Neuronal stem cell (in vitro differentiated cells): Measurements from ENCODE around the gene ZNF292. TPM values are rescaled to one million over a fixed set of nuclear protein-coding genes. Genes with fewer than 3 reads are reported as not detected.

ENCODE experiments used
- DNase-seq: peaks from one replicate; pipeline ENCODE4 v3.0.0-alpha.2; 2013; ENCODE audit warnings: low spot score
- H2AFZ ChIP-seq: one replicate; pipeline ENCODE4 v1.6.1; 2013; ENCODE audit warnings: mild to moderate bottlenecking, low read length, inconsistent platforms
- H2AK5ac ChIP-seq: 2 replicates; pipeline ENCODE4 v1.6.1; 2013; ENCODE audit warnings: low read depth, mild to moderate bottlenecking, inconsistent platforms, low read length, moderate library complexity, mixed read lengths
- H2BK120ac ChIP-seq: 2 replicates; pipeline ENCODE4 v1.6.1; 2013; ENCODE audit warnings: low read depth, mild to moderate bottlenecking, inconsistent platforms, low read length, moderate library complexity, mixed read lengths
- H2BK12ac ChIP-seq: one replicate; pipeline ENCODE4 v1.6.1; 2013; ENCODE audit warnings: low read length, inconsistent platforms
- H2BK15ac ChIP-seq: 2 replicates; pipeline ENCODE4 v1.6.1; 2013; ENCODE audit warnings: mild to moderate bottlenecking, low read length, inconsistent platforms, mixed read lengths
- H2BK5ac ChIP-seq: one replicate; pipeline ENCODE4 v1.6.1; 2013; ENCODE audit warnings: inconsistent platforms, mild to moderate bottlenecking, low read length, moderate library complexity
- H3K14ac ChIP-seq: one replicate; pipeline ENCODE4 v1.6.1; 2013; ENCODE audit warnings: low read length, inconsistent platforms
- H3K18ac ChIP-seq: 2 replicates; pipeline ENCODE4 v1.6.1; 2013; ENCODE audit warnings: low read length, inconsistent platforms
- H3K23ac ChIP-seq: 2 replicates; pipeline ENCODE4 v1.6.1; 2013; ENCODE audit warnings: low read depth, mild to moderate bottlenecking, mixed read lengths, low read length, inconsistent platforms; ENCODE audit not compliant: poor library complexity
- H3K27ac ChIP-seq: replicated peaks from 3 replicates; pipeline ENCODE4 v1.5.1; 2013; ENCODE audit warnings: low read length, inconsistent platforms
- H3K27me3 ChIP-seq, 3 experiments: 2 replicates each; pipeline ENCODE4 v1.6.1; 2013; ENCODE audit warnings: low read length in 3 of 3, mild to moderate bottlenecking in 2 of 3, inconsistent platforms in 1 of 3, low read depth in 1 of 3, mixed read lengths in 1 of 3, moderate library complexity in 1 of 3; ENCODE audit not compliant: control insufficient read depth in 3 of 3, insufficient read depth in 3 of 3
- H3K36me3 ChIP-seq, 2 donors: replicated peaks in 1 of 2; 2 replicates each; pipeline ENCODE4 v1.6.1; 2013; ENCODE audit warnings: low read length in 2 of 2; ENCODE audit not compliant: control insufficient read depth in 2 of 2, insufficient read depth in 2 of 2
- H3K4ac ChIP-seq: 2 replicates; pipeline ENCODE4 v1.6.1; 2013; ENCODE audit warnings: inconsistent platforms, mild to moderate bottlenecking, low read length, moderate library complexity
- H3K4me1 ChIP-seq, 2 donors: 1 replicate in 1 of 2; 2 replicates in 1 of 2; pipeline ENCODE4 v1.6.1; 2013; ENCODE audit warnings: low read length in 2 of 2, low read depth in 1 of 2; ENCODE audit not compliant: control insufficient read depth in 2 of 2, insufficient read depth in 1 of 2
- H3K4me2 ChIP-seq: one replicate; pipeline ENCODE4 v1.6.1; 2013; ENCODE audit warnings: mild to moderate bottlenecking, low read length, inconsistent platforms; ENCODE audit not compliant: insufficient read depth, poor library complexity, severe bottlenecking
- H3K4me3 ChIP-seq, 2 donors: 2 replicates each; pipeline ENCODE4 v1.5.1; 2013; ENCODE audit warnings: low read length in 2 of 2, mild to moderate bottlenecking in 2 of 2, inconsistent platforms in 1 of 2, moderate library complexity in 1 of 2
- H3K79me1 ChIP-seq: one replicate; pipeline ENCODE4 v1.6.1; 2013; ENCODE audit warnings: low read depth, mild to moderate bottlenecking, inconsistent platforms, low read length, moderate library complexity
- H3K9ac ChIP-seq: one replicate; pipeline ENCODE4 v1.6.1; 2013; ENCODE audit warnings: mild to moderate bottlenecking, low read depth, low read length, inconsistent platforms; ENCODE audit not compliant: poor library complexity
- H3K9me3 ChIP-seq, 2 donors: replicated peaks in 1 of 2; 2 replicates each; pipeline versions ENCODE3 to v1.6.1; 2013; ENCODE audit warnings: low read length in 2 of 2, mild to moderate bottlenecking in 2 of 2, inconsistent platforms in 1 of 2, low read depth in 1 of 2, mixed read lengths in 1 of 2, moderate library complexity in 1 of 2; ENCODE audit not compliant: control insufficient read depth in 2 of 2, insufficient read depth in 1 of 2
- H4K8ac ChIP-seq: one replicate; pipeline ENCODE4 v1.6.1; 2013; ENCODE audit warnings: low read depth, mild to moderate bottlenecking, inconsistent platforms, low read length, moderate library complexity
- H4K91ac ChIP-seq: one replicate; pipeline ENCODE4 v1.6.1; 2013; ENCODE audit warnings: low read length, low read depth, mild to moderate bottlenecking, inconsistent platforms; ENCODE audit not compliant: poor library complexity
- WGBS, 2 donors: extraction: QIAGEN DNeasy Blood & Tissue Kit; methylation state at CpG; one replicate each; pipeline ENCODE4 v1.1.7; 2013; ENCODE audit warnings: missing lambda C conversion rate in 2 of 2, mixed read lengths in 1 of 2; ENCODE audit not compliant: insufficient read length in 2 of 2, insufficient replicate concordance in 1 of 2; ENCODE audit errors: extremely low coverage in 2 of 2; 5-methylcytosine and 5-hydroxymethylcytosine counted together
- polyA plus RNA-seq, 2 experiments: library from polyadenylated mRNA; stranded (reverse); fragments of 200-250 nt; gene quantifications; one replicate each; pipeline ENCODE4 v1.2.3, GENCODE V29; 2013

ZNF292 gene
- 25.0 TPM for polyA plus RNA-seq (2013, experiment 1 of 2)
- 27.0 TPM for polyA plus RNA-seq (2013, experiment 2 of 2)

DNA sequence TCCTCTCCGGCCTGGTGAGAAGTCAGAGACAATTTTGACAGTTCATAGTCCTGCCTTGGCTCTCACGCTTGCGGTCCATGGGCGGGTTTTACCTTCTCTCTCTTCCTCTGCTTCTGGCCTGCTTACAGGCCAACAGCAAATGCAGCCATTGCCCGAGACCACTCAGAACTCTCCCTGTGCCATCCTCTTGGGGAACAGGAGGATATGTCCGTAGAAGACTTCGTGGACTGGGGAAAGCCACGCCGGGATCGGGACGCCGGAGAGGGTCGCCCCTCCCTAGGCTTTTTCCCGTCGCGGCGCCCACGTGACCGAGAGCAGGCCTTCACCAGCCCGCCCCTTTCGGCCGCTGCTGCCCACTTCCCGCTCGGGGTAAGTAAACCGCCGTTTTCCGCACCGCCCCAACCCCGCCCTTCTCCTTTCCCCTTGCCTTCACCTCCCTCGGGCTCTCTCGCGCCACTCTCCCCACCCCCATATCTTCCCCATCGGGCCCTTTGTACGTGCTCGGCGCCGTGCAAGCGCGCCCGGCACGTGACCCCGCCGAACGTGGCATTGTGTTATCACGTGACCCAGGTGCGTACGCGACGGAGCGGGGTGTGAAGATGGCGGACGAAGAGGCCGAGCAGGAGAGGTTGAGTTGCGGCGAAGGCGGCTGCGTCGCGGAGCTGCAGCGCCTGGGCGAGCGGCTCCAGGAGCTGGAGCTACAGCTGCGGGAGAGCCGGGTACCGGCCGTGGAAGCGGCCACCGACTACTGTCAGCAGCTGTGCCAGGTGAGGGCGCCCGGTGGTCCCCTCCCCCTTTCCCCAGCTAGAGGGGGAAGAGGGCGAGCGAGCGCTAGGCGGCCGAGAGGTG is at the start of gene ZNF292:
Gene ZNF292, plus strand, starts transcription at position 573 of the 849 bp plus-strand sequence. Its CDS starts 27 bp downstream, at position 600.
- Histone ChIP-seq H2AFZ (peak within 1 kb of the TSS; percentile 94), H3K4me3 (peak within 1 kb of the TSS; percentile 79 to 99), H2BK15ac (peak within 1 kb of the TSS; percentile 99), H3K18ac (peak within 1 kb of the TSS; percentile 99), H2BK12ac (peak within 1 kb of the TSS; percentile 75), H3K4ac (peak within 1 kb of the TSS; percentile 94), H3K79me1 (no peaks in the 10 kb centered on the region), H2BK120ac (peak within 1 kb of the TSS; percentile 28), H4K8ac (peak within 1 kb of the TSS; percentile 100), H2BK5ac (peak within 1 kb of the TSS; percentile 99), H4K91ac (peak within 1 kb of the TSS; percentile 100), H3K9ac (peak within 1 kb of the TSS; percentile 96), H3K36me3 (peaks cover 0 to 26% of the 10 kb centered on the region in 2 donors), H2AK5ac (peak within 1 kb of the TSS; percentile 96), H3K14ac (peak within 1 kb of the TSS; percentile 38), H3K9me3 (peaks cover 0 to 7% of the 10 kb centered on the region in 2 donors), H3K27me3 (no peaks in the 10 kb centered on the region), H3K4me1 (peaks cover 0 to 7% of the 10 kb centered on the region in 2 donors), H3K23ac (peak within 1 kb of the TSS; percentile 92), H3K27ac (peak within 1 kb of the TSS; percentile 98), H3K4me2 (peak within 1 kb of the TSS; percentile 84)
- peak; percentile 95 for DNase-seq
- no CpG with 5 or more reads among the region's 75 CpGs for WGBS, 2 donors

DNA sequence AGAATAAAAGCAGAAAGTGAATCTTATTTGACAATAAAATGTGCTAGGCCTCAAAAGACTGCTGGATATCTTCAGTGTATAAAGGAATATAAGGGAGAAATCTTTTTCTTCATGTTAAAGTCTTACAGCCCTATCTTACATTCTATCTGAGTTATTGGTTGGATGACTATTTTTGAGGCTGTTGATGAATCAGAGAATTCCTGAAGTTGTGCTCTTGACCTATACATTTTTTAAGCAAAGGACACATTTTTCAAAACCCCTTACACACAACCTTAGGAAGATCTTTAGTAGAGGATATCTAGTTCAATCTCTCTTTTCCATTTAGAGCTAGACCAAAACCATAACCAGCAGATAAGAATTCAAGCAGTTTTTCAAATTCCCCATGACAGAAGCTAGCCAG is 49.5 kb upstream of the ZNF292 start:
- Histone ChIP-seq H2BK5ac (no peak overlapping the region), H2BK15ac (no peak overlapping the region), H2BK120ac (no peak overlapping the region), H3K9me3 (peaks cover 0 to 2% of the 10 kb centered on the region in 2 donors), H3K4me2 (no peak overlapping the region), H3K4ac (no peak overlapping the region), H3K9ac (no peak overlapping the region), H3K79me1 (no peaks in the 10 kb centered on the region), H3K4me1 (no peaks in the 10 kb centered on the region), H2AK5ac (no peak overlapping the region), H4K91ac (no peak overlapping the region), H3K4me3 (no peak overlapping the region), H3K14ac (no peak overlapping the region), H2AFZ (no peak overlapping the region), H3K27ac (no peak overlapping the region), H3K27me3 (peaks cover 0 to 2% (median 0%) of the 10 kb centered on the region in 3 experiments), H4K8ac (no peak overlapping the region), H3K36me3 (no peaks in the 10 kb centered on the region), H3K18ac (no peak overlapping the region), H3K23ac (no peak overlapping the region), H2BK12ac (no peak overlapping the region)
- DNase-seq, result no peak

DNA sequence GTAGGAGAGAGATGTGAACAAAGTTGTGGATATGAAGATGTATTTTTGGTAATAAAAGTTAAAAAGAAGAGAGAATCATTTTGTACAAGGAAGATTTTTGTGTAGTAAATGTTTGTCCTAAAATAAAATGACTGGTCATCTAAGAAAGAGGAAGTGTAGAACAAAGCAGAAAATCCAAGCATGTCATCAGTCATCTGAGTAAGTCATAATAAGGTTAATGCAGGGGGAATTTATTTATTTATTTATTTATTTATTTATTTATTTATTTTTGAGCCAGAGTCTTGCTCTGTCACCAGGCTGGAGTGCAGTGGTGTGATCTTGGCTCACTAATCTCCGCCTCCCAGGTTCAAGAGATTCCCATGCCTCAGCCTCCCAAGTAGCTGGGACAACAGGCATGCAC is 44.7 kb upstream of the ZNF292 start:
- Histone ChIP-seq H3K27ac (no peak overlapping the region), H3K4ac (no peak overlapping the region), H4K91ac (no peak overlapping the region), H2BK12ac (no peak overlapping the region), H3K4me1 (no peaks in the 10 kb centered on the region), H2BK5ac (no peak overlapping the region), H3K79me1 (no peaks in the 10 kb centered on the region), H3K4me3 (no peak overlapping the region), H3K9me3 (peaks cover 0 to 2% of the 10 kb centered on the region in 2 donors), H3K14ac (no peak overlapping the region), H2BK120ac (no peak overlapping the region), H3K9ac (no peak overlapping the region), H3K18ac (no peak overlapping the region), H2BK15ac (no peak overlapping the region), H3K4me2 (no peak overlapping the region), H2AK5ac (no peak overlapping the region), H2AFZ (no peak overlapping the region), H3K27me3 (peaks cover 0 to 6% (median 0%) of the 10 kb centered on the region in 3 experiments), H4K8ac (no peak overlapping the region), H3K23ac (no peak overlapping the region), H3K36me3 (no peaks in the 10 kb centered on the region)
- WGBS, 2 donors, result no CpG with 5 or more reads among the region's 1 CpG
- no peak for DNase-seq

DNA sequence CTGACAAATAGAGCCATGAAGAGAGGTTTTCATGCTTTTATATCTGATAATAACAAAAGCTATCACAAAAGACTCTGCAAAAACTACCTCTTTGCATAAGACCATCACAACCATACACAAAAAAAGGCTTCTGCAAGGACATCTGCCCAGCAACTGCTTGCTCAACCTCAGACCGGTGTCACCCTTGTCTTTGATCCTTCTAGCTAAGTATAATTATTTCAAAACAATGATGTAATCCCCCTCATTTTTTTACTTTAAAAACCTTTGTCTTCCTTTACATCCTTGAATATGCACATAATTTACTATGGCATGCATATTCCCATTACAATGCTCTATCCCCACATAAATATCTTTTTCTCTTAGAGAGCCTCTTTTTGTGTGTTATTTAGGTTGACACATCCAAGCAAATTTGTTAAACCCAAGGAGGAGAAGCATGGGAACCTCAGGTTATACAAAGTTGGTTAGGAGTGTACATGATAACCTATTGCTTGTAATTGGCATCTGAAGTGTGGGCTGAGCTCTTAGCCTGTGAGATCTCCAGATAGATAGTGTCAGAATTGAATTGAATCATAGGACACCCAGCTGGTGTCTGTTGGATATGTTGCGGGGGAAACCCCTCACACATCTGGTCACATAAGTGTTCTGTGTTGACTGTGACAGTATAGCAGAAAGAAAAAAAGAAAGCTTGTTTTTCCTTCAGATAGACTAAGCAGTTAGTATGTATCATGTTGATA is 39.8 kb upstream of the ZNF292 start:
- Histone ChIP-seq H3K14ac (no peak overlapping the region), H3K4me2 (no peak overlapping the region), H3K79me1 (no peaks in the 10 kb centered on the region), H4K91ac (no peak overlapping the region), H2BK120ac (no peak overlapping the region), H2AK5ac (no peak overlapping the region), H3K4me1 (no peaks in the 10 kb centered on the region), H3K27me3 (peaks cover 0 to 7% (median 0%) of the 10 kb centered on the region in 3 experiments), H2BK5ac (no peak overlapping the region), H3K23ac (no peak overlapping the region), H3K36me3 (no peaks in the 10 kb centered on the region), H2BK12ac (no peak overlapping the region), H2AFZ (no peak overlapping the region), H3K9me3 (no peaks in the 10 kb centered on the region), H3K9ac (no peak overlapping the region), H4K8ac (no peak overlapping the region), H3K4ac (no peak overlapping the region), H3K4me3 (no peak overlapping the region), H2BK15ac (no peak overlapping the region), H3K27ac (no peak overlapping the region), H3K18ac (no peak overlapping the region)
- no CpG with 5 or more reads among the region's 2 CpGs for WGBS, 2 donors
- DNase-seq, result no peak
